ENCODE data around the gene C5. TPM values are rescaled to one million over a fixed set of nuclear protein-coding genes. Genes with fewer than 3 reads are reported as not detected.
"Not testable (repeated sequence)": the region's sequence is repeated elsewhere in the genome, so short reads cannot be mapped to it uniquely, and the experiment has no call there.

The C5 gene
- 2.2 and 2.6 TPM in 2 replicates for total RNA-seq

DNA sequence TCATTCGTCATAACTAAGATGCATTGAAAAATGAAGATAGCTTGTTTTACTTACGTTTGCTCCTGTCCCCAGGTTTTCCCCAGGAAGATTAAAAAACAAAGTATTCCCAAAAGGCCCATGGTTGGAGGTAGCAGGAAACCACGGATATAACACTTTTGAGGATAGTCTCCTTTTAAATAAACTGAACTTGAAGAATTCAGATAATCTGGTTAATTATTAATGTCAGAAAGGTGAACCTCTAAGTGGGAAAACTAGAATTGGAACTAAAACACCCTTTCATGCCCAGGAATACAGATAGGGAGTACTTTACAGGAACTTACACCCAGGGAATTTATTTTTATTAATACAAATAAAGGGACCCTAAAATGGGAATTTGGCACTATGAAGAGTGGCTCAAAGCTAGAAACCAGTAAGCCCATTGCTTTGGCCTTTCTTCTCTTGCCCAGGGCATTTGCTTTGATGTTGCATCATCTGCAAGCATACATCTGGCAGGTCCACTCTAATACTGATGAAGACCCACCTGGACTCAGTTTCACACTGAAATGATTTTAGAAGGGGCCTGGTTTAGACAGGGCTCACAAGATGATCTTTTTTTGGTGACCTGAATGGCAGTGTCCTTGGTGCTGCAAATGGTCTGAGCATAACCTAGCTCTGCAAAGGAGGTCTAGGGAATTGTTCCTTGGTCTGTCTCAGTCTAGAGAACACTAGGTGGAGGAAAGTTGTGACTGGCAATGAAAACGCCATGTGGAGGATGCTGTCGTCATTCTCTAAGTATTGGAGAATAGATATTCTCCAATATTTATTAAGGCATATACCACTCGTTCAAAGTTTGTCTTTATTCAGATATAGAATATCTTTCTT lies at the start of gene C5:
C5 (minus strand) TSS at position 148 of the 861 bp plus-strand sequence; CDS start at position 119, 29 bp downstream.
- no peak for DNase-seq

DNA sequence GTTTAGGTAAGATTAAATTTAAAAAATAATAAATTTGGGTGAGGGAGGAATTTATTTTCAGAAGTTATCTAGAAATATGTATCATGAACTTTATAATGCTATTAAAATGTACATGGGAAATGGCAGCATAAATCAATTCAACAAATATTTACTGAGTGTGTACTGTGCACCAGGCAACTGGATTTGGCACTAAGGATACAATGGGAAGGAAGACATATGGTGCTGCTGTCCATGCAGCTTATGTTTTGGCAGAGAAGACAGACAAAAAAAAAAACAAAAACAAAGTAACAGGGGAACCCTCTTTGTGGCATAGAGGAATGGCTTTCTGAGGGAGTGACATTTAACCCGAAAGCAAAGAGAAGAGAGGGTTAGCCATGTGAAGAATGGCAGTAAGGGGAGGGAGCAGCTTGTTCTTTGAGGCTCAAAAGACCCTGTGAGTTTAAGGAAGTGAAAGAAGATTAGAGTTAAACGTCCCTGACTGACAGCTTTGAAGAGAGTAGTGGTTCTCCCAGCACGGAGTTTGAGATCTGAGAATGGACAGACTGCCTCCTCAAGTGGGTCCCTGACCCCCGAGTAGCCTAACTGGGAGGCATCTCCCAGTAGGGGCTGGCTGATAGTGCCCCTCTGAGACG lies 48.6 kb upstream of the C5 start:
- DNase-seq, result no peak

DNA sequence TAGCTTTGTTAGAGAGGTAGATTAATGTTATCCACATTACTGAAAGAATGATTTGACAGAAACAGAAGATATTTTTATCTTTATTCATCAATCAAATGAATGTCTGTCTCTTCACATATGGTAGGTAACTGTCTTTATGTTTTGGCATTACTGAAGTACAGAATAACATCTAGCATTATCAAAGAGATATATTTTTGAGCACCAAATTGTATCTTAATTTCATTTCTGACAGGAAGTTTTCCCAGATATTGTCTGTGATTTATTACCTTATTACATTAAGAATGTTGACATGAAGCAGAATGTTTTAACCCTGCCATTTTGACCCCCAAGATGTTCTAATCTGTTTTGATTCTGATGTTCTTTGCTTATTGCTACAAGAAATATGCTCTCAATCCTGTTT lies 45.0 kb upstream of the C5 start:
- no peak for DNase-seq

DNA sequence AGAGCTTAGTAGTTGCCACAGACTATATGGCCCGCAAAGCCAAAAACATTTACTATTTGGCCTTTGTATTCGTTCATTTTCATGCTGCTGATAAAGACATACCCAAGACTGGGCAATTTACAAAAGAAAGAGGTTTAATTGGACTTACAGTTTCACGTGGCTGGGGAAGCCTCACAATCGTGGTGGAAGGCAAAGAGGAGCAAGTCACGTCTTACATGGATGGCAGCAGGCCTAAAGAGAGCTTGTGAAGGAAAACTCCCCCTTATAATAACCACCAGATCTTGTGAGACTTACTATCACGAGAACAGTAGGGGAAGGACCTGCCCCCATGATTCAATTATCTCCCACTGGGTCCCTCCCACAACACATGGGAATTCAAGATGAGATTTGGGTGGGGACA lies 40.7 kb upstream of the C5 start:
- not testable (repeated sequence) for DNase-seq

DNA sequence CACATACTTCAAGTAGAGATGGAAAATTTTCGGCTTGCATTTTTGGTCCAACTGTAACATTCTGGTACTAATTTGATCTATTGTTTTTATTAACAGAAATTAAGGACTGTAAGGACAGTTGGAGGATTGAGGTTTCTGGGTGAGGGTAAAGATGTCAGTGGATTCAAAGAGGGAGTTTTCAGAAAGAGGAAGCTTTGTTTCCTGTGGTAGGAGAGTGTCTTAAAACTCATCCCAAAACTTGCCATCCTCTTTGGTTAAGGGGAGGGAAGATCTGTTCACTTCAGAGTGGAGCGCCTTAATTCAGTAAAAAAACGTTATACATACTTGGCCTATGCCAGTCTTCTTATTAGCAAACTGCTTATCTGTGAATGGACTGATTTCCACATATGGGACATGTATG lies 38.5 kb upstream of the C5 start:
- DNase-seq, result no peak

DNA sequence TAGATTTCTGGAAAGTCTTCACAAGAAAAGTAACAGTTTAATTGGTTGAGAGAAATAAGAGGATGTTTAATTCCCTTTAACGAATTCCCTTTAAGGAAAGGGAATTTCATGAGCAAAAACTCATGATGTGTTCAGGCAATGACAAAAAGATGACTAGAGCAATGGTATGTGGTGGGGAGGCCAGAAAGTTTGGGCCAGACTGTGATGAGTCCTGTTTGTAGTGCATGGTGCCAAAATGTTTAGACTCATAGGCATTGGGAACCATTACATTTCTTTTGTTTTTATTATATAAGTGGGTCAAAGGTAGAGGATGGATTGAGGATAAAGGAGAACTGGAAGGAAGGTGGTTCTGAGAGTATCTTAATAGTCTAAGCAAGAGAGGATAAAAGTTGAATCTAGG lies 35.6 kb upstream of the C5 start:
- no peak for DNase-seq

DNA sequence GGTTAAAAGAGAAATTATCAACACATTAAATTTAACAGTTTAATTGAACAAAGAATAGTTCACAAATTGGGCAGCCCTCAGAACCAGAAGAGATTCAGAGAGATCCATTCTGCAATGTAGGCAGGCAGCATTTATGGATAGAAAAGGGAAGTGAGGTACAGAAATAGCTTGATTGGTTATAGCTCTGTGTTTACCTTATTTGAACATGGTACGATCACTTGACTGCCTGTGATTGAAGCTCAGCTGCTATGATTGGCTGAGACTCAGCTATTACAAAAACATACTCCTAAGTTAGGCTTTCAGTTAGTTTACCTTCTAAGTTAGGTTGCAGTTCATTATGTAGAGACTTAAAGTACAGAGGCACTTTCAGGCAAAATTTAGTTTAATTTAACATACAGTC lies 32.0 kb upstream of the C5 start:
- no peak for DNase-seq

DNA sequence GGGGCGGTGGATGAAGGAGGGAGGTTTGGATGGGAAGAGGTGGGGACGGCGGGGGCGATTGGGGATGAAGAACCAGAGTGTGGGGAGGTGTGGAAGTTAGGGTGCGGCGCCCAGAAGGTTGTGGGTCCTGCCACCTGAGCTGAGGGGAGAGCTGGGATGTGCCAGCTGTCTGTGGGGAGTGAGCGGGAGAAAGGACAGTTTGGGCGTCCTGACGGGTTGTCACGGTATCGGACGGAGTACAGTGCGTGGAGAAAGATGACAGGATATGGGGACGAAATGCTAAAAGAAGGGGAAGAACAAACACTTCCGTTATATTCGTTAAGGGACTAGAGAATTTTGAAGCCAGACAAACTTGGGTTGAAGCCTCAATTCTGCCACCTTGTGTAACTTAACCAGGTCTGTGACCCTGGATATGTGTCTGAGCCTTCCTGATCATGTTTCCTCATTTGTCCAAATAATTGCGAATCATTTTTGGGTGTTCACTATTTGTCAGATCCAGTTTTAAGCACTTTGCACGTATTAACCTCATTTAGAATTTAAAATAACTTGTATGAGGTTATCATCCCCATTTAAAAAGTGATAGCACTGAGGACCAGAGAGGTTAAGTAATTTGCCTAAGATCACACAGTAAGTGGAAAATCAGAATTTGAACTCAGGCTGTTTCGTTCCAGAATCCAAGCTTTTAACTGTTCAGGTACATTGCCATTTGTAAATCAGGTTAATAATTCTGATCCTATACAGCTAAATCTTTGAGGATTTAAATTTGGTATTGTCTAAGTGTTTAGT lies 25.4 kb upstream of the C5 start:
- DNase-seq, result peak; percentile 44

DNA sequence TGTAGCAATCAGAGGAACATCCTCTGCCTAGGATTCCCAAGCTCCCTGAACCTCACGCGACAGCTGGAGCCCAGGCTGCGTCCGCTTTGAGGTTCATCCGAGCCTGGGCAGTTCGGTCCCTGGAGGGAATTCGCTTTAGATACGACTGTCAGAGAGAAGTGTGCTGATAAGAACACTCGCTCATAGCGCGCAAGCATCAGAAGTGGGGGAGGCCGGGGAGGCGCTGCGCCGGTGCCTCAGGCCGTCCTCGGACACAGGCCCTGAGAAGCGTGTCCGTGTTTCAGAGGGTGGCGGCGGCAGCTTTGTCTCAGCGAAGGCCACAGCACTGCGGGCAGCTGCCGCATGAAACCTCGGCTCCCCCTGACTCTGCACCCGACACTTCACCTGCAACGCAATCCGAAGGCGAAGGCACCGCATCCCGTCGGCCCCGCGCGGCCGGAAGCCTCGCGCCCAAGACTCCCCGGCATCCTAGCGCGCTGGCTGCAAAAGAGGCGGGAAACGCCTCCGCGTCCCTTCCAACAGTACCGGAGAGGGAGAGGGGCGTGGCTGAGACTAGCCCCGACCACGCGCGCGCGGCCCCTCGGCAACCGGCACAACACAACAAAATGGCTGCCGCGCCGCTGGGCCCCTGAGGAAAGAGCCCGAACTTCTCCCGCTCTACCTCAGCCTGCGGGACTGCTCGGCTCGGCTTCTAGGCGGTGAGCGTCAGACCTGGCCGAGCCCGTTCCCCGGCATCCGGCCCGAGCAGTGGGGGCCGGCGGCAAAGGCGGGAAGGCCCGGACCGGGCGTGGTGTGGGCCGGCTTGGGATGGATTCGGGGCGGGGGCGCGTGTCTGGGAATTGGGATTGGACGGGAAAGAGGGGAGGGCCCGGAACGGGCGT lies 24.5 kb upstream of the C5 start, which contains the start of gene CNTRL:
CNTRL (plus strand) TSS at position 586 of the 881 bp plus-strand sequence. CDS start 13,372 bp downstream, outside the sequence.
- DNase-seq, result peak; percentile 88

DNA sequence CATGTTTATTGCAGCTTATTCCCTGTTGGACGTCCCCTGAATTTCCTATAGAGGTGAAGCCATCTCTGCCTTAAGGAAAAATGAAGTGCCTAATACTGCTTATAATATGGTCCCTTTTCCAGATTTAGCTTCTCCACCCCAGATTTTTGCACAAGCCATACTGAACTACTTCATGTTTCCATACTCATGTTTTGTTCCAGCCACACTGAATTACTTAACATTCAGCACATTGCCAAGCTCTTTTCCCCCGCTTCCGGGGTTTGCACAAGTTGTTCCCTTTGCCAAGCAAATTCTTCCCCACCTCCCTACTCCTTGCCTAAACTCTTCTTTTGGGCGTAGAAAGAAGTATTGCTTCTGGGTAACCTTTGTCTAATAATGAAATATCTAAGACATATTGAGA lies 23.0 kb upstream of the C5 start:
- peak; percentile 40 for DNase-seq

DNA sequence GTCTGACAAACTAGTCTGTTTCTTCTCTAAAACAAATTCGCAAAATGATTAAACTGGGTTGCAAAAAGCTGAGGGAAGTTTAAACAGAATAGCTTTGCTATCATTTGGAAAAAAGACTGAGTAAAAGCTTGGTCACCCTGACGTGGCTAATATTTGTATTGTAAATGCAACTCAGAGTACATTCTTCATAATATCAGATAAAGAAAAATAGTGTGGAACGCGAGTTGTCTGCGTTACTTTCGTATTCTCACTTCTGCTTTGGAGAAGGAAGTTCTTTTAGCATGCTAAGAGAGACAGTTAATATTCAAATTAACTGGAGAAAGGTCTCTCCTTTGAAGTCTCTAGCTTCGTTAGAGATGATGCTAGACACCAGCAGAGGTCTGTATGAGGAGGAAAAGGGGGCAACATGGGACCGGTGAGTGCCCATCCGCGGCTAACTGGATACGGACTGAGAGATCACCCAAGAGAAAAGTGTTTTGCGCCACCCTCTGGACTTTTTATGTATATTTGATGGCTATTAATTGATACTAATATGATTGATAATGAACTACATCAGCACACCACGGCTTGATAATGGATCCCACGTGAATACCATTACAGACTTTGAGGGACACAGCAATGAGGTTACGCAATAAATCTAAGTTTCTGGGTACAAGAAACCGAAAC lies 21.8 kb upstream of the C5 start:
- DNase-seq, result peak; percentile 66

DNA sequence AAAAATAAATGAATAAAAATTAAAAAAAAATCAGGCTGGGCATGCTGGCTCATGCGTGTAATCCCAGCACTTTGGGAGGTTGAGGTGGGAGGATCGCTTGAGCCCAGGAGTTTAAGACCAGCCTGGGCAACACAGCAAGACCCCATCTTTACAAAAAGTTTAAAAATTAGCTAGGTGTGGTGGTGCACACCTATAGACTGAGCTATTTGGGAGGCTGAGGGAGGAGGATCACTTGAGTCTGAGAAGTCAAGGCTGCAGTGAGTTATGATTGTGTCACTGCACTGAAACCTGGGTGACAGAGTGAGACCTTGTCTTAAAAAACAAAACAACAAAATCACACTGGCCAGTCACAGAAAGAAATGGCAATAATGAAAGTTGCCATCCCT lies 21.3 kb upstream of the C5 start:
- DNase-seq, result no peak

DNA sequence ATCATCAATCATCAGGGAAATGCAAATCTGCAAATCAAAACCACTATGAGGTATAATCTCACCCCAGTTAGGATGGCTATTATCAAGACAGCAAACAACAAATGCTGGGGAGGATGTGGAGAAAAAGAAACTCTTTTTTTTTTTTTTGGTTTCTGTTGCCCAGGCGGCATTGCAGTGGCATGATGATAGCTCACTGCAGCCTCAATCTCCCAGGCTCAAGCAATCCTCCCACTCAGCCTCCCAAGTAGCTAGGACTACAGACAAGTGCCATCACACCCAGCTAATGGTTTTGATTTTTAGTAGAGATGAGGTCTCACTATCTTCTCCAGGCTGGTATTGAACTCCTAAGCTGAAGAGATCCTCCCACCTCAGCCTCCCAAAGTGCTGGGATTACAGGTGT lies 19.3 kb upstream of the C5 start:
- no peak for DNase-seq

DNA sequence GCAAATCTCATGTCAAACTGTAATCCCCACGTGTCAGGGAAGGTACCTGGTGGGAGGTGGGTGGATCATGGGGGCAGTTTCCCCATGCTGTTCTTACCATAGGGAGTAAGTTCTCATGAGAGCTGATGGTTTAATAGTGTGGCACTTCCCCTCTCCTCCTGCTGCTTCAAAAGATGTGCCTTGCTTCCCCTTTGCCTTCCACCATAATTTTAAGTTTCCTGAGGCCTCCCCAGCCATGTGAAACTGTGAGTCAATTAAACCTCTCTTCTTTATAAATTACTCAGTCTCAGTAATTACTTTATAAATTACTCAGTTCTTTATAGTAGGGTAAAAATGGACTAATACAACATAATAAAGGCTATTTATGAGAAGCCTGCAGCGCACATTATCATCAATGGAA lies 17.6 kb upstream of the C5 start:
- DNase-seq, result no peak

DNA sequence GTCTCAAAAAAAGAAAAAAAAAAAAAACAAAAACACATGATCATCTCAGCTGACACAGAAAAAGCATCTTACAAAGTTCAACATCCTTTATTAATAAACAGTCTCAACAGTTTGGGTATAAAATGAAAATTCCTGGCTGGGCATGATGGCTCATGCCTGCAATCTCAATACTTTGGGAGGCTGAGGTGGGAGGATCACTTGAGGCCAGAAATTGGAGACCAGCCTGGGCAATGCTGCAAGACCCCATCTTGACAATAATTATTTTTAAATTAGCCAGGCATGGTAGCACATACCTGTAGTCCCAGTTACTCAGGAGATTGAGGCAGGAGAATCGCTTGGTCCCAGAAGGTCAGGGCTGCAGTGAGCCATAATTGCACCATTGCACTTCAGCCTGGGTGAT lies 16.8 kb upstream of the C5 start:
- DNase-seq, result no peak

DNA sequence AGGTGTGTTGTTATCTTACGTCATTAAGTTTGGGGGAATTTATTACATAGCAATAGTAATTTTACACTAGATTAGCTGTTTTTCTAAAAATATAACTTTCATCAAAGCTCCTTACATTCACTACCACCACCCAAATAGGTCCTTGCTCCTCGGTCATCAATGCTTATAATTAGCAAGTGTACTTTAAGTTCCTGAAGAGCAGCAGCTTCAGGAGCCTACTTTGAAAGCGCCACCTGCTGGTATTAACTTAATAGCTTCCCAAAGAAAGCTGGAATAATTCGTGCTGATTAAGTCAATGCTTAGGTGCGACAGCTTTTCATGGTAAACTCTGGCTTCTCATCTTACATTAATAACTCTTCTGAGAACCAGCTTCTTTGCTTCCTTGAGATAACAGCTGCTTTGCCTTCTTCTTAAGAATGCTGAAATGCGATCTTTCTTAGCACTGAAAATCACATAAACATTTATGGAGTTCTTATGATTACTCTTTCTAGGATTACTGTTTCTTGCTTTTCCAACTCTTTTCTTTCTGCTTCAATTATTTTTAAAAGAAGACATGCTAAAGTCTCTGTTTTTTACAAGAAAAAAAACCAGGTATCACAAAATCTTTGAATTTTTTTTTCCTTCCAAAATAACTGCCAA lies 10.0 kb upstream of the C5 start:
- DNase-seq, result peak; percentile 86

DNA sequence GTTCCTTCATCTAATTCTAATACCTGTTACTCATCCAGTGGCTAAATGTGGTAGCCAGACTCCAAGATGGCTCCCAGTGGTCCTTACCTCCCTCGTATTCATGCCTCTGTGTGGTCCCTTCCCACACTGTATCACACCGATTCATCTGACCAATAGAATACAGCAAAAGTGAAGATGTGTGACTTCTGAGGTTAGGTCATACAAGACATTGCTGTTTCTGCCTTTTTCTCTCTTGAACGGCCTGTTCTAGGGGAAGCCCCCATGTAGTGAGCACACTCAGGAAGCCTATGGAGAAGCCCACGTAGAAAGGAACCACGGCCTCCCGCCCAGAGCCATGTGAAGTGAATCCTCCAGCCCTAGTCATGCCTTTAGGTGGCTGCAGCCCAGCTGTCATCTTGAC lies 9.4 kb upstream of the C5 start:
- no peak for DNase-seq

DNA sequence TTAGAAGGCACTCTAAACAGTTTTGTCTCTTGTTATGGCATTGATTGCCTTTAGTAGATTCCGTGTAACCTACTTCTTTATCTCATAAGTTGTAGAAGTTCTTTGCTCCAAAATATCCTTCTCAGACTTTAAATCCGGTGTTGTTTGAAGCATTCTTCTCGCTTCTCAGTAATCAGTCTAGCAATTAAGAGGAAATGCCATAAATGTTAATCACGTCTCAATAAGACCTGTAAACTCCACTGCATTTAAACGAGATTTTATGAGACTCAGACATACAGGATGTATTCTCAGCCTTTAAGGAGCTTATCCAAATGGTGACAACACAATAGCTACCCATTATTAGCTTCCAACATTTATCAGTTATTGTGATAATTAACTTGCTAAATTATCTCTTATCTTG lies 7.7 kb upstream of the C5 start:
- peak; percentile 50 for DNase-seq

DNA sequence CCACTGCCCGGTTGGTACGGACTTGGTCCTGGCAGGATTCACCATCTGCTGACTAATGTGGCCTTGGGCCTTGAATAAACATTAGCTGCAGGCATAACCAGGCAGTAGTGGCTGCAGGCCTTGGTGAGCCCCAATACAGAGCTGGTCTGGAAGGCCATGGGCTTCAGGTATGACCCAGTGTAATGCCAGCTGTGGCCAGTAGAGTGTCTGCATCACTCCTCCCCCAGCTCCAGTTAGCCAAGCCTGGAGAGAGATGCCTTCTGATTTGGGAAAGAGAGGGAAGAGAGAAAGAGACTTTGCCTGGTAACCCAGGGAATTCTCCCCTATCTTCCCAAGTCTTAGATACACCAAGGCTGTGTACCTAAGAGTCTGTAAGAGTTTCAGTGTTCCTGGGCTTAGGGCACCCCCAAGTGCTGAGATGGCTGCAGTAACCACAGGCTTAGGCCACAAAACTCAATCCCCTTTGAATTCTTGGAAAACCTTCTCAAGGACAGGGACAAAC lies 5.6 kb upstream of the C5 start:
- DNase-seq, result no peak

DNA sequence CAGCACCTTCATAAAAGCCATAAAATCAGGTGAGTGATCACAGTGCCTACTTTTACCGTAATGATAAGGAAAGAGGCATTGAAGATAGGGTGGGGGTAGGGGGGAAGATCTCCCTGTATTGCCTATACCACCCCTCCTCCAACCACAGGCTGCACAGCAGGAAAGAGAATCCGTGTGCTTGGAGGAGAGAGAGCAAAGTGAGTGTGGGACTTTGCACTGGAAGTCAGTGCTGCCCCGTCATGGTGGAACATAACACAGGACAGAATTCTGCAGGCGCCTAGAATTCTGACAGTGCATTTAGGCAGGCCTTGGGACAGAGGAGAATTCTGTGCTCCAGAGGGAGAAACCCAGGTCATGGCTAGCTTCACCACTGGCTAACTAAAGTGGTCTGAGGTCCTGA lies 3.5 kb upstream of the C5 start:
- DNase-seq, result no peak

DNA sequence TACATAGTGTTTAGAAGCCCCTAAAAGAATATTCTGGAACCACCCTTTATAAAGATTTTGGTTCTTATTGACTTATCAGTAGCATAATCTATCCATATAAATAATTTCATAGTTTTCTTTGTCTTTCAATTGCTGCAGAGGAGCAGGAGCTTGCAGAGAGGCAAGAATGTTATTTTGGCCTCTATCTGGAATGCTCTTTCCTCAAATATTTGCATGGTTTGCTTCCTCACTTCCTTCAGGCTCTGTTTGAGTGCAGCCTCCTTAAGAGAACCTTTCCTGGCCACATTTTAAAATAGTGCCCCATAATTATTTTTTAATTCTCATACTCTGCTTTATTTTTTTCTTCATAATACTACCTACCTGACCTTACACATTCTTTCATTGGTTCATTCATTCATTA lies 1.5 kb downstream of the C5 start:
- no peak for DNase-seq
